Neural cell (in vitro differentiated cells): Measurements from ENCODE around the gene MICA. TPM values are rescaled to one million over a fixed set of nuclear protein-coding genes. Genes with fewer than 3 reads are reported as not detected.

Source experiments
- H2AFZ ChIP-seq: fragments of 200-600, 300-800 bp; sonication (generic), shearing (Covaris generic); 2 replicates; pipeline ENCODE4 v1.6.0; 2014; ENCODE audit warnings: low read depth, mild to moderate bottlenecking, antibody characterized with exemption, low read length, moderate library complexity
- H3F3A ChIP-seq: fragments of 200-600 bp; shearing (Covaris generic); 2 replicates; pipeline ENCODE4 v1.6.1; 2016; ENCODE audit warnings: mild to moderate bottlenecking, moderate library complexity, mixed read lengths, antibody characterized with exemption, low read length; ENCODE audit not compliant: insufficient read depth, poor library complexity, severe bottlenecking
- H3K27ac ChIP-seq: fragments of 200-600, 300-800 bp; sonication (generic), shearing (Covaris generic); 2 replicates; pipeline ENCODE4 v1.5.1; 2014; ENCODE audit warnings: mild to moderate bottlenecking, low read length, moderate library complexity
- H3K27me3 ChIP-seq: fragments of 300-800, 200-600 bp; sonication (generic), shearing (Covaris generic); 2 replicates; pipeline ENCODE4 v1.6.0; 2014; ENCODE audit warnings: mild to moderate bottlenecking, low read depth, low read length, moderate library complexity; ENCODE audit not compliant: insufficient read depth
- H3K36me3 ChIP-seq: fragments of 300-800, 200-600 bp; sonication (generic), shearing (Covaris generic); 2 replicates; pipeline ENCODE4 v1.5.1; 2014; ENCODE audit warnings: mild to moderate bottlenecking, antibody characterized with exemption, low read length, moderate library complexity; ENCODE audit not compliant: insufficient read depth
- H3K4me2 ChIP-seq: fragments of 300-800, 200-600 bp; sonication (generic), shearing (Covaris generic); 2 replicates; pipeline ENCODE4 v1.6.0; 2014; ENCODE audit warnings: mild to moderate bottlenecking, low read length
- H3K4me3 ChIP-seq: fragments of 300-800, 200-600 bp; sonication (generic), shearing (Covaris generic); 2 replicates; pipeline ENCODE4 v1.5.1; 2014; ENCODE audit warnings: mild to moderate bottlenecking, low read length, moderate library complexity
- H3K79me2 ChIP-seq: fragments of 200-600 bp; shearing (Covaris generic); replicated peaks from 2 replicates; pipeline ENCODE4 v1.6.0; 2014; ENCODE audit warnings: mild to moderate bottlenecking, low read length, moderate library complexity; ENCODE audit not compliant: insufficient read depth
- H3K9ac ChIP-seq: fragments of 300-800, 200-600 bp; sonication (generic), shearing (Covaris generic); 2 replicates; pipeline ENCODE4 v1.6.1; 2016; ENCODE audit warnings: mild to moderate bottlenecking, low read length, mixed read lengths
- H3K9me2 ChIP-seq: fragments of 200-600 bp; shearing (Covaris generic); 2 replicates; pipeline ENCODE4 v1.6.1; 2016; ENCODE audit warnings: mild to moderate bottlenecking, low read length, mixed read lengths; ENCODE audit not compliant: insufficient read depth
- H3K9me3 ChIP-seq: fragments of 200-600, 300-800 bp; sonication (generic), shearing (Covaris generic); 2 replicates; pipeline ENCODE4 v1.6.1; 2016; ENCODE audit warnings: mild to moderate bottlenecking, mixed run types, low read length, moderate library complexity, mixed read lengths
- H4K20me1 ChIP-seq: fragments of 200-600 bp; shearing (Covaris generic); 2 replicates; pipeline ENCODE4 v1.6.1; 2016; ENCODE audit warnings: mild to moderate bottlenecking, mixed run types; ENCODE audit not compliant: insufficient read depth
- EP300 ChIP-seq: fragments of 450-650 bp; conservative IDR thresholded peaks from 2 replicates; pipeline ENCODE4 v1.6.1; 2014; ENCODE audit warnings: antibody characterized with exemption, mild to moderate bottlenecking, moderate library complexity; ENCODE audit not compliant: poor library complexity, severe bottlenecking
- EZH2 ChIP-seq: fragments of 200-600, 300-800 bp; shearing (Covaris generic), sonication (generic); IDR thresholded peaks from 2 replicates; pipeline ENCODE4 v1.6.1; 2014; ENCODE audit warnings: antibody characterized with exemption, low read length, borderline replicate concordance, mild to moderate bottlenecking; ENCODE audit not compliant: insufficient read depth, poor library complexity, severe bottlenecking
- MXI1 ChIP-seq: fragments of 450-650 bp; conservative IDR thresholded peaks from 2 replicates; pipeline ENCODE4 v1.6.1; 2014; ENCODE audit warnings: antibody characterized with exemption, mild to moderate bottlenecking; ENCODE audit not compliant: poor library complexity, severe bottlenecking
- POLR2AphosphoS5 ChIP-seq: IDR thresholded peaks from 2 replicates; pipeline ENCODE4 v1.6.1; 2012
- RAD21 ChIP-seq: fragments of 450-650 bp; conservative IDR thresholded peaks from 2 replicates; pipeline ENCODE4 v1.6.1; 2014; ENCODE audit warnings: antibody characterized with exemption, mild to moderate bottlenecking, moderate library complexity
- SMC3 ChIP-seq: fragments of 450-650 bp; conservative IDR thresholded peaks from 2 replicates; pipeline ENCODE4 v1.6.1; 2014; ENCODE audit warnings: antibody characterized with exemption, mild to moderate bottlenecking, moderate library complexity; ENCODE audit not compliant: poor library complexity
- TAF1 ChIP-seq: IDR thresholded peaks from 2 replicates; pipeline ENCODE4 v1.6.1; 2012; ENCODE audit warnings: low read depth
- polyA plus RNA-seq: library from polyadenylated mRNA; depleted of rRNA; stranded (reverse); fragments of >200 nt; gene quantifications from 2 replicates; pipeline ENCODE4 v1.2.3, GENCODE V29; 2014
- TF ChIP-seq, protein P1 (sequence below): IDR thresholded peaks from 2 replicates; pipeline ENCODE4 v1.6.1; 2012; ENCODE audit warnings: borderline replicate concordance
- TF ChIP-seq, protein P2 (sequence below): fragments of 450-650 bp; IDR thresholded peaks from 2 replicates; pipeline ENCODE4 v1.5.1; 2014; ENCODE audit warnings: antibody characterized with exemption, mild to moderate bottlenecking, moderate library complexity; ENCODE audit not compliant: poor library complexity, severe bottlenecking

MICA gene
- polyA plus RNA-seq, 1 donor from 2014 or later, result 0.87 TPM

- no peaks in the 10 kb centered on the region for H4K20me1 ChIP-seq
- H3K4me3 ChIP-seq, result no peak overlapping the region
- H3K79me2 ChIP-seq, result no peaks in the 10 kb centered on the region
- no peaks in the 10 kb centered on the region for H3K9me3 ChIP-seq
- no peaks in the 10 kb centered on the region for H3K9me2 ChIP-seq
- H2AFZ ChIP-seq, result no peak overlapping the region
- no peak overlapping the region for H3K27ac ChIP-seq
- no peaks in the 10 kb centered on the region for H3K36me3 ChIP-seq
- H3F3A ChIP-seq, result no peaks in the 10 kb centered on the region
- TF ChIP-seq, protein P1, sequence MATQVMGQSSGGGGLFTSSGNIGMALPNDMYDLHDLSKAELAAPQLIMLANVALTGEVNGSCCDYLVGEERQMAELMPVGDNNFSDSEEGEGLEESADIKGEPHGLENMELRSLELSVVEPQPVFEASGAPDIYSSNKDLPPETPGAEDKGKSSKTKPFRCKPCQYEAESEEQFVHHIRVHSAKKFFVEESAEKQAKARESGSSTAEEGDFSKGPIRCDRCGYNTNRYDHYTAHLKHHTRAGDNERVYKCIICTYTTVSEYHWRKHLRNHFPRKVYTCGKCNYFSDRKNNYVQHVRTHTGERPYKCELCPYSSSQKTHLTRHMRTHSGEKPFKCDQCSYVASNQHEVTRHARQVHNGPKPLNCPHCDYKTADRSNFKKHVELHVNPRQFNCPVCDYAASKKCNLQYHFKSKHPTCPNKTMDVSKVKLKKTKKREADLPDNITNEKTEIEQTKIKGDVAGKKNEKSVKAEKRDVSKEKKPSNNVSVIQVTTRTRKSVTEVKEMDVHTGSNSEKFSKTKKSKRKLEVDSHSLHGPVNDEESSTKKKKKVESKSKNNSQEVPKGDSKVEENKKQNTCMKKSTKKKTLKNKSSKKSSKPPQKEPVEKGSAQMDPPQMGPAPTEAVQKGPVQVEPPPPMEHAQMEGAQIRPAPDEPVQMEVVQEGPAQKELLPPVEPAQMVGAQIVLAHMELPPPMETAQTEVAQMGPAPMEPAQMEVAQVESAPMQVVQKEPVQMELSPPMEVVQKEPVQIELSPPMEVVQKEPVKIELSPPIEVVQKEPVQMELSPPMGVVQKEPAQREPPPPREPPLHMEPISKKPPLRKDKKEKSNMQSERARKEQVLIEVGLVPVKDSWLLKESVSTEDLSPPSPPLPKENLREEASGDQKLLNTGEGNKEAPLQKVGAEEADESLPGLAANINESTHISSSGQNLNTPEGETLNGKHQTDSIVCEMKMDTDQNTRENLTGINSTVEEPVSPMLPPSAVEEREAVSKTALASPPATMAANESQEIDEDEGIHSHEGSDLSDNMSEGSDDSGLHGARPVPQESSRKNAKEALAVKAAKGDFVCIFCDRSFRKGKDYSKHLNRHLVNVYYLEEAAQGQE, result no peak
- no peak for TF ChIP-seq TAF1
- TF ChIP-seq EP300, result no peak
- TF ChIP-seq SMC3, result no peak
- TF ChIP-seq, protein P2, sequence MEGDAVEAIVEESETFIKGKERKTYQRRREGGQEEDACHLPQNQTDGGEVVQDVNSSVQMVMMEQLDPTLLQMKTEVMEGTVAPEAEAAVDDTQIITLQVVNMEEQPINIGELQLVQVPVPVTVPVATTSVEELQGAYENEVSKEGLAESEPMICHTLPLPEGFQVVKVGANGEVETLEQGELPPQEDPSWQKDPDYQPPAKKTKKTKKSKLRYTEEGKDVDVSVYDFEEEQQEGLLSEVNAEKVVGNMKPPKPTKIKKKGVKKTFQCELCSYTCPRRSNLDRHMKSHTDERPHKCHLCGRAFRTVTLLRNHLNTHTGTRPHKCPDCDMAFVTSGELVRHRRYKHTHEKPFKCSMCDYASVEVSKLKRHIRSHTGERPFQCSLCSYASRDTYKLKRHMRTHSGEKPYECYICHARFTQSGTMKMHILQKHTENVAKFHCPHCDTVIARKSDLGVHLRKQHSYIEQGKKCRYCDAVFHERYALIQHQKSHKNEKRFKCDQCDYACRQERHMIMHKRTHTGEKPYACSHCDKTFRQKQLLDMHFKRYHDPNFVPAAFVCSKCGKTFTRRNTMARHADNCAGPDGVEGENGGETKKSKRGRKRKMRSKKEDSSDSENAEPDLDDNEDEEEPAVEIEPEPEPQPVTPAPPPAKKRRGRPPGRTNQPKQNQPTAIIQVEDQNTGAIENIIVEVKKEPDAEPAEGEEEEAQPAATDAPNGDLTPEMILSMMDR, result no peak
- no peak for TF ChIP-seq MXI1
- TF ChIP-seq RAD21, result no peak
- TF ChIP-seq EZH2, result no peak
- TF ChIP-seq POLR2AphosphoS5, result no peak
- H3K9ac ChIP-seq, result no peak overlapping the region
- H3K27me3 ChIP-seq, result peaks cover 10% of the 10 kb centered on the region
- H3K4me2 ChIP-seq, result no peak overlapping the region
Observed at GRCh38 chr6:31363811-31364210, 39.6 kb upstream of the MICA start.

GRCh38 chr6:31365864-31366263 is 37.5 kb upstream of the MICA start:
- Histone ChIP-seq H3K9me2 (no peaks in the 10 kb centered on the region), H3K27me3 (peaks cover 10% of the 10 kb centered on the region), H3K9me3 (no peaks in the 10 kb centered on the region), H4K20me1 (no peaks in the 10 kb centered on the region), H3K4me3 (no peak overlapping the region), H3K4me2 (no peak overlapping the region), H3F3A (no peaks in the 10 kb centered on the region), H3K36me3 (no peaks in the 10 kb centered on the region), H2AFZ (no peak overlapping the region), H3K9ac (no peak overlapping the region), H3K79me2 (no peaks in the 10 kb centered on the region), H3K27ac (no peak overlapping the region)
- TF ChIP-seq TAF1 (no peak), EZH2 (no peak)
- TF ChIP-seq, protein P2, result no peak
